CD4-positive, alpha-beta memory T cell (primary cell): ENCODE results near the gene PLPP4. TPM values are rescaled to one million over a fixed set of nuclear protein-coding genes. Genes with fewer than 3 reads are reported as not detected.

Experiments
- CTCF ChIA-PET: fragments of 350-600 bp; sonication (Branson Sonifier 250); formaldehyde crosslinking; loops from one replicate; lab custom pipeline; 2021; ENCODE audit warnings: inconsistent platforms; ENCODE audit not compliant: partially characterized antibody; lab: Charles Lee
- POLR2A ChIA-PET: fragments of 350-600 bp; sonication (Branson Sonifier 250); formaldehyde crosslinking; loops from one replicate; lab custom pipeline; 2021; ENCODE audit not compliant: partially characterized antibody; lab: Charles Lee
- DNase-seq, 5 donors: peaks; one replicate each; pipeline versions ENCODE4 v3.0.0 to v3.0.0-alpha.2; 2020 to 2022; ENCODE audit warnings: mixed read lengths in 1 of 5
- H3K27ac ChIP-seq: one replicate; pipeline ENCODE4 v1.7.0; 2013; ENCODE audit warnings: low read depth, low read length
- H3K27me3 ChIP-seq: 2 replicates; pipeline ENCODE4 v1.7.0; 2013; ENCODE audit warnings: mild to moderate bottlenecking, low read length, moderate library complexity; ENCODE audit not compliant: insufficient read depth
- H3K36me3 ChIP-seq: 2 replicates; pipeline ENCODE4 v1.7.0; 2013; ENCODE audit warnings: mild to moderate bottlenecking, low read length, moderate library complexity; ENCODE audit not compliant: insufficient read depth
- H3K4me1 ChIP-seq: 2 replicates; pipeline ENCODE4 v1.7.0; 2013; ENCODE audit warnings: mild to moderate bottlenecking, low read length, moderate library complexity; ENCODE audit not compliant: insufficient read depth
- H3K4me3 ChIP-seq, 2 donors: one replicate each; pipeline ENCODE4 v1.7.0; 2013; ENCODE audit warnings: low read length in 2 of 2, mild to moderate bottlenecking in 1 of 2
- H3K9me3 ChIP-seq, 2 donors: one replicate each; pipeline ENCODE4 v1.7.0; 2013; ENCODE audit warnings: low read length in 2 of 2, control low read depth in 1 of 2; ENCODE audit not compliant: control insufficient read depth in 1 of 2
- H3K27ac Mint-ChIP-seq, 7 donors: one replicate each; pipeline ENCODE4 v1.8.0; 2020 to 2021; ENCODE audit warnings: mixed read lengths in 7 of 7, mild to moderate bottlenecking in 6 of 7, inconsistent platforms in 3 of 7, moderate library complexity in 3 of 7
- H3K27me3 Mint-ChIP-seq, 2 donors: one replicate each; pipeline ENCODE4 v1.8.0; 2020 to 2021; ENCODE audit warnings: mixed read lengths in 2 of 2
- H3K36me3 Mint-ChIP-seq, 2 donors: one replicate each; pipeline ENCODE4 v1.8.0; 2020 to 2021; ENCODE audit warnings: mixed read lengths in 2 of 2, inconsistent platforms in 1 of 2, mild to moderate bottlenecking in 1 of 2
- H3K4me1 Mint-ChIP-seq, 4 donors: one replicate each; pipeline ENCODE4 v1.8.0; 2020 to 2021; ENCODE audit warnings: mixed read lengths in 4 of 4, mild to moderate bottlenecking in 1 of 4
- H3K4me3 Mint-ChIP-seq, 8 donors: one replicate each; pipeline ENCODE4 v1.8.0; 2020 to 2021; ENCODE audit warnings: mixed read lengths in 8 of 8, mild to moderate bottlenecking in 7 of 8, moderate library complexity in 6 of 8, inconsistent platforms in 3 of 8
- H3K9me3 Mint-ChIP-seq, 8 donors: one replicate each; pipeline ENCODE4 v1.8.0; 2020 to 2021; ENCODE audit warnings: mixed read lengths in 8 of 8, mild to moderate bottlenecking in 5 of 8, inconsistent platforms in 3 of 8, moderate library complexity in 1 of 8
- intact Hi-C: fragments of 100-400 bp; cut with micrococcal nuclease; formaldehyde crosslinking; loops from one replicate; pipeline ENCODE4 v1.15.1; 2023
- polyA plus RNA-seq, 2 donors: library from polyadenylated mRNA; unstranded; fragments of 300-500 nt; fragmentation: Illumina TruSeq; gene quantifications; one replicate each; pipeline ENCODE4 v1.2.3, GENCODE V29; 2021
- total RNA-seq, 2 experiments: library from RNA; stranded (reverse); gene quantifications; one replicate each; pipeline ENCODE4 v1.2.3, GENCODE V29; 2021

PLPP4 gene
- total and polyA plus RNA-seq, 4 experiments from 2014 or later, result not detected

DNA sequence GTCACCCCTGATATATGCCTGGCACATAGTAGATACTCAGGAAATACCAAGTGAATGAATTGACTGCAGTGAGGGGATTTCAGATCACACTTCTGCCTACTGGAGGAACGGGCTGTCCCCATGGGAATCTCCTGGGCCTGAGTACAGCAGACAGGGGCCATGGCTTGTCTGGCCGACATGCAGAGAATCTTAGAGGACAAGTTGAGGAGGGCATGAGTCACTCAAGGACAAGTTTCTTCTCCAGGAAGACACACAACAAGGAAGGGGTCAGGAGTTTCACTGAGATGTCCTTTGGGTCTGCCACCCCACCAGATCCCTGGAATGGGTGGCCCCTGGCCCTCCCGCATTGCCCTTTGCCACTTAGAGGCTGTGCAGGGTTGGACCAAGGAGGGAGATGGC, 20.7 kb downstream of the PLPP4 start:
- intact Hi-C loops, result no loop called here
- Mint-ChIP-seq H3K4me1 (no peaks in the 10 kb centered on the region), H3K27me3 (peaks cover 1 to 10% of the 10 kb centered on the region in 2 donors), H3K36me3 (peaks cover 0 to 2% of the 10 kb centered on the region in 2 donors), H3K9me3 (peaks cover 0 to 20% (median 8%) of the 10 kb centered on the region in 8 donors), H3K4me3 (no peak overlapping the region), H3K27ac (no peak overlapping the region)
- Histone ChIP-seq H3K4me1 (no peaks in the 10 kb centered on the region), H3K9me3 (no peaks in the 10 kb centered on the region), H3K36me3 (no peaks in the 10 kb centered on the region), H3K27ac (no peak overlapping the region), H3K27me3 (no peaks in the 10 kb centered on the region), H3K4me3 (no peak overlapping the region)
- CTCF ChIA-PET, result no interaction called here
- no peak for DNase-seq
- POLR2A ChIA-PET, result no interaction called here

DNA sequence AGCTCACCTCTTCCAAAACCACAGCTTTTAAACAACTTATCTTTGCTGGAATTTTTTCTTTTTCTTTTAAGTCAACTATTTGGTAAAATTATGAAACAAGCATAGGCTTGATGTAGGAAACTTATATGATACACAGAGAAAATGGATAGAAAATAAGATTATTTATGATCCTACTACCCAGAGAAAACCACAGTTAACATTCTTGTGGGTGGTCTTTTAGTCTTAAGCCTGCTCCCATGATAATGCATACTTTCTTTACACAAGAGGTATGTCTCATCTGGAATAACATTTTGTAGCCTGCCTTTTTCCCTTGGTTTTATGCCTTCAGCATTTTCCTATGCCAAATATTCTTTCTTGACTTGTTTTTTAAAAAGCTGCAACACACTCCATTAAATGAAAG, 21.4 kb downstream of the PLPP4 start:
- H3K27ac ChIP-seq, result no peak overlapping the region
- no peaks in the 10 kb centered on the region for H3K27me3 ChIP-seq
- Mint-ChIP-seq H3K4me1 (no peaks in the 10 kb centered on the region), H3K36me3 (peaks cover 0 to 2% of the 10 kb centered on the region in 2 donors), H3K27ac (no peak overlapping the region), H3K27me3 (peaks cover 1 to 8% of the 10 kb centered on the region in 2 donors), H3K9me3 (peaks cover 0 to 23% (median 8%) of the 10 kb centered on the region in 8 donors), H3K4me3 (no peak overlapping the region)
- no peaks in the 10 kb centered on the region for H3K4me1 ChIP-seq
- H3K36me3 ChIP-seq, result no peaks in the 10 kb centered on the region
- H3K4me3 ChIP-seq, result no peak overlapping the region
- DNase-seq, result no peak
- intact Hi-C loops, result no loop called here
- no peaks in the 10 kb centered on the region for H3K9me3 ChIP-seq
- ChIA-PET POLR2A (no interaction called here), CTCF (no interaction called here)

DNA sequence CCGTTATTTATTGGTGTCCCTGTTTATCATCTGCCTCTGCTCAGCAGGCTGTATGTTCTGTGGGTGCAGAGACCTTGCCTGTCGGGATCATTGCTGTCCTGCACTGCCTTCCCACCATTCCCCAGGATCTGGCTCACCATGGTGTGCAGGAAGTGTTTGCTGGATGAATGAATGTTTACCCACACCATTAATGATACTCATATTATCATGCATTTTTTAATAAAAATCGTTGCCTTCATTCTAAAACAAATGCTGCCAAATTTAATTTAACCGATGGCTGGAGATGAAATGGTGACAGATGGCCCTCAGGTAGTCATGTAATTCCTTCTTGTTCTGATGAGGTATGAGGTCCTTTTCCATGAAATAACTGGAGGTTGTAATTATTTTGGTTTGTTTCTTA, 22.5 kb downstream of the PLPP4 start:
- intact Hi-C loops, result no loop called here
- no peak for DNase-seq
- H3K36me3 Mint-ChIP-seq, result peaks cover 0 to 2% of the 10 kb centered on the region in 2 donors
- H3K9me3 ChIP-seq, result no peaks in the 10 kb centered on the region
- no peaks in the 10 kb centered on the region for H3K27me3 ChIP-seq
- H3K4me3 Mint-ChIP-seq, result no peak overlapping the region
- H3K36me3 ChIP-seq, result no peaks in the 10 kb centered on the region
- POLR2A ChIA-PET, result no interaction called here
- H3K27ac Mint-ChIP-seq, result no peak overlapping the region
- no peak overlapping the region for H3K4me3 ChIP-seq
- no peaks in the 10 kb centered on the region for H3K4me1 Mint-ChIP-seq
- H3K27me3 Mint-ChIP-seq, result peaks cover 1 to 8% of the 10 kb centered on the region in 2 donors
- H3K9me3 Mint-ChIP-seq, result peaks cover 0 to 23% (median 9%) of the 10 kb centered on the region in 8 donors
- H3K4me1 ChIP-seq, result no peaks in the 10 kb centered on the region
- no peak overlapping the region for H3K27ac ChIP-seq
- CTCF ChIA-PET, result no interaction called here

DNA sequence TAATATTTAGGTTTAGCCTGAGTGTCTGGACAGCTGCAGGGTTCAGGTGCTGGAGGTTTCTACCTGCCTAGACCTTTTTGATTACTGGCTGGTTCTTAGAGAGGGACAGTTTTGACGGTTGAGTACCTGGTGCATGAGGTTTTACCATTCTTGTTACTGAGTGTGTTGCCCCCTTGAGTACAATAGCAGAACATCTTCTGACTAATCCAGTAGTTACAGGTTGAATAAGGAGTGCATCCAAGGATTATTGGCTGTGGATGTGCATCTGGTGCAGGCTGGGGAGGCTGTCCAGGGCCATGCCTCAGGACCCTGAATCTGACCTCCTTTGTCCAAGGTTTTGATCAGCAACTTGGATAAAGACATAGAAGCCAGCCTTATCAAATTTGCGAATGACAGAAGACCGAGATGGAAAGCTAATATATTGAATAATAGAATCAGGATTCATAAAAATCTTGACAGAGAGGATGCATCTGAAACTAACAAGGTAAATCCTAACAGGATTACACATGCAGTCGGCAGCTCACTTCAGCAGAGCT, 23.1 kb downstream of the PLPP4 start:
- Histone ChIP-seq H3K27ac (no peak overlapping the region), H3K27me3 (no peaks in the 10 kb centered on the region), H3K4me1 (no peaks in the 10 kb centered on the region), H3K9me3 (no peaks in the 10 kb centered on the region), H3K36me3 (no peaks in the 10 kb centered on the region), H3K4me3 (no peak overlapping the region)
- ChIA-PET POLR2A (no interaction called here), CTCF (no interaction called here)
- DNase-seq, result no peak
- no peak overlapping the region for H3K4me3 Mint-ChIP-seq
- no peak overlapping the region for H3K27ac Mint-ChIP-seq
- H3K27me3 Mint-ChIP-seq, result peaks cover 1 to 8% of the 10 kb centered on the region in 2 donors
- H3K36me3 Mint-ChIP-seq, result peaks cover 0 to 2% of the 10 kb centered on the region in 2 donors
- H3K9me3 Mint-ChIP-seq, result peaks cover 0 to 23% (median 9%) of the 10 kb centered on the region in 8 donors
- intact Hi-C loops, result no loop called here
- no peaks in the 10 kb centered on the region for H3K4me1 Mint-ChIP-seq

DNA sequence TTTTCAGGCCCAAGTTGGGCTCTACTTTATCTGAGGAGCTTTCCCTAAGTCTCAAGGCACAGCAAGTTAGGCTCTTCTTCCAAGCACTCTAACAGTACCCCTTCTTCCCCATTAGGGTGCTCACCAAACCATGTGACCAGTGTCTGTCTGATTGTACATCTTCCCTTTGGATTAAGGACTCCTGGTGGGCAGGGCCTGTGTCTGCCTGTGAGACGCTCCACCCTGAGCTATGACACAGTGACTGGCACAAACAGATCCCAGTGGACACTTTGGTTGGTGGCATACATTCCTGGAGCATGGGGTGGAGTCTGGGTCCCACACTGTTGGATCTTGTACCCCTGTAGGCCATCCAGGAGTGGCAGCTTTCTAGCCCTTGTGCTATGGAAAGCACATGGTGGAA, 23.8 kb downstream of the PLPP4 start:
- H3K4me3 Mint-ChIP-seq, result no peak overlapping the region
- no peak overlapping the region for H3K27ac Mint-ChIP-seq
- no peak for DNase-seq
- H3K9me3 Mint-ChIP-seq, result peaks cover 0 to 23% (median 9%) of the 10 kb centered on the region in 8 donors
- ChIA-PET CTCF (no interaction called here), POLR2A (no interaction called here)
- no peaks in the 10 kb centered on the region for H3K4me1 ChIP-seq
- H3K27ac ChIP-seq, result no peak overlapping the region
- H3K27me3 Mint-ChIP-seq, result peaks cover 1 to 8% of the 10 kb centered on the region in 2 donors
- H3K4me1 Mint-ChIP-seq, result no peaks in the 10 kb centered on the region
- H3K27me3 ChIP-seq, result no peaks in the 10 kb centered on the region
- H3K4me3 ChIP-seq, result no peak overlapping the region
- peaks cover 0 to 2% of the 10 kb centered on the region in 2 donors for H3K36me3 Mint-ChIP-seq
- H3K9me3 ChIP-seq, result no peaks in the 10 kb centered on the region
- intact Hi-C loops, result no loop called here
- H3K36me3 ChIP-seq, result no peaks in the 10 kb centered on the region

DNA sequence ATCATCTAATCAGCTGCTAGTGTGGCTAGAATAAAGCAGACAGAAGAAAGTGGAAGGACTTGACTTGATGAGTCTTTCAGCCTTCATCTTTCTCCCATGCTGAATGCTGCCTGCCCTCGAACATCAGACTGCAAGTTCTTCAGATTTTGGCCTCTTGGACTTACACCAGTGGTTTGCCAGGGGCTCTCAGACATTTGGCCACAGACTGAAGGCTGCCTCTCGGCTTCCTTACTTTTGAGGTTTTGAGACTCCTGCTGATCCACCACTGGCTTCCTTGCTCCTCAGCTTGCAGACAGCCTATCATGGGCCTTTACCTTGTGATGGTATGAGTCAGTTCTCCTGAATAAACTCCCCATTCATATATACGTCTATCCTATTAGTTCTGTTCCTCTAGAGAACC, 26.0 kb downstream of the PLPP4 start:
- no peak for DNase-seq
- no peaks in the 10 kb centered on the region for H3K4me1 Mint-ChIP-seq
- intact Hi-C loops, result no loop called here
- no peak overlapping the region for H3K4me3 Mint-ChIP-seq
- Histone ChIP-seq H3K27me3 (no peaks in the 10 kb centered on the region), H3K36me3 (no peaks in the 10 kb centered on the region), H3K27ac (no peak overlapping the region), H3K9me3 (no peaks in the 10 kb centered on the region), H3K4me1 (no peaks in the 10 kb centered on the region), H3K4me3 (no peak overlapping the region)
- peaks cover 0 to 23% (median 8%) of the 10 kb centered on the region in 8 donors for H3K9me3 Mint-ChIP-seq
- POLR2A ChIA-PET, result no interaction called here
- CTCF ChIA-PET, result no interaction called here
- no peak overlapping the region for H3K27ac Mint-ChIP-seq
- peaks cover 0 to 2% of the 10 kb centered on the region in 2 donors for H3K36me3 Mint-ChIP-seq
- peaks cover 1 to 3% of the 10 kb centered on the region in 2 donors for H3K27me3 Mint-ChIP-seq

DNA sequence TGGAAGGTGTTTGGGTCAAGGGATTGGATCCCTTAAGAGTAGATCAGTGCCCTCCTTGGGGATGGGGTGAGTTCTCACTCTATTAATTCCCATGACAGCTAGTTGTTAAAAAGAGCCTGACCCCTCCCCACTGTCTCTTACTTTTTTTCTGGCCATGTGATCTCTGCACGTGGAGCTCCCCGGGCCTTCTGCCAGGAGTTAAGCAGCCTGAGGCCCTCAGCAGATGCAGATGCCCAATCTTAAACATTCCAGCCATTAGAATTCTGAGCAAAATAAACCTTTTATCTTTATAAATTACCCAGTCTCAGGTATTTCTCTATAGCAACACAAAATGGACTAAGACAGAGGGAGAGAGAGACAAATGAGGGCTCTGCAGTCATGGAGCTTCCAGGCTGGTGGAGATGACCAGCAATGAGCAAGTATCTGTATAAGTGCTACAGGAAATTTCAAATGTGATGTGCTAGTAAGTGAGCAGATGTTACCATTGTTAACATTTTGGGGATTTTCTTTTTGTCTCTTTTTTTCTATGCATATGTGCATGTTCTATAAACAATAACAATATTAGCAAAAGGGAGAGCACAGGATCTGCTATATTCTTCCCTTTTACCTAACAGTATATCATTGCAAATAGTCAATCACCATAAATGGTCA, 26.7 kb downstream of the PLPP4 start:
- Histone ChIP-seq H3K9me3 (no peaks in the 10 kb centered on the region), H3K27me3 (no peaks in the 10 kb centered on the region), H3K36me3 (no peaks in the 10 kb centered on the region), H3K4me3 (no peak overlapping the region), H3K27ac (no peak overlapping the region), H3K4me1 (no peaks in the 10 kb centered on the region)
- Mint-ChIP-seq H3K27ac (no peak overlapping the region), H3K36me3 (peaks cover 0 to 2% of the 10 kb centered on the region in 2 donors), H3K27me3 (peaks cover 1 to 3% of the 10 kb centered on the region in 2 donors), H3K9me3 (peaks cover 0 to 23% (median 8%) of the 10 kb centered on the region in 8 donors), H3K4me3 (no peak overlapping the region), H3K4me1 (no peaks in the 10 kb centered on the region)
- no peak for DNase-seq
- ChIA-PET POLR2A (no interaction called here), CTCF (no interaction called here)
- intact Hi-C loops, result no loop called here
